HUES6 (cell line): ENCODE results near the gene ATP2A3.

Source experiments
- H3K27ac ChIP-seq: 2 replicates; pipeline ENCODE4 v1.7.0; 2013; ENCODE audit warnings: low read depth, mild to moderate bottlenecking, low read length, inconsistent platforms
- H3K27me3 ChIP-seq: 2 replicates; pipeline ENCODE4 v1.6.1; 2013; ENCODE audit warnings: low read length; ENCODE audit not compliant: control insufficient read depth, insufficient read depth
- H3K36me3 ChIP-seq: 2 replicates; pipeline ENCODE4 v1.6.1; 2013; ENCODE audit warnings: low read length; ENCODE audit not compliant: control insufficient read depth, insufficient read depth
- H3K4me1 ChIP-seq: 2 replicates; pipeline ENCODE4 v1.6.1; 2013; ENCODE audit warnings: low read length; ENCODE audit not compliant: control insufficient read depth, insufficient read depth
- H3K4me3 ChIP-seq: 2 replicates; pipeline ENCODE4 v1.5.1; 2013; ENCODE audit warnings: low read depth, low read length
- H3K9ac ChIP-seq: one replicate; pipeline ENCODE4 v1.6.1; 2013; ENCODE audit warnings: mild to moderate bottlenecking, low read length
- H3K9me3 ChIP-seq: 2 replicates; pipeline ENCODE4 v1.6.1; 2013; ENCODE audit warnings: low read depth, low read length; ENCODE audit not compliant: control insufficient read depth, insufficient read depth

ATP2A3 gene

GRCh38 chr17:3915995-3916696 lies 48.1 kb downstream of the ATP2A3 start, which contains the start of gene P2RX1:
TSS of gene P2RX1 (minus strand) at chr17:3916465. CDS start at chr17:3916225, 240 bp downstream.
- no peaks in the 10 kb centered on the region for H3K4me1 ChIP-seq
- no peaks in the 10 kb centered on the region for H3K36me3 ChIP-seq
- H3K4me3 ChIP-seq: no peak within 1 kb of the TSS
- H3K27me3 ChIP-seq: no peaks in the 10 kb centered on the region
- H3K27ac ChIP-seq: no peak within 1 kb of the TSS
- H3K9ac ChIP-seq: no peak within 1 kb of the TSS
- no peaks in the 10 kb centered on the region for H3K9me3 ChIP-seq

- no peak overlapping the region for H3K27ac ChIP-seq
- H3K4me3 ChIP-seq: no peak overlapping the region
Measured at GRCh38 chr17:3915581-3915994, 48.6 kb downstream of the ATP2A3 start.

DNA sequence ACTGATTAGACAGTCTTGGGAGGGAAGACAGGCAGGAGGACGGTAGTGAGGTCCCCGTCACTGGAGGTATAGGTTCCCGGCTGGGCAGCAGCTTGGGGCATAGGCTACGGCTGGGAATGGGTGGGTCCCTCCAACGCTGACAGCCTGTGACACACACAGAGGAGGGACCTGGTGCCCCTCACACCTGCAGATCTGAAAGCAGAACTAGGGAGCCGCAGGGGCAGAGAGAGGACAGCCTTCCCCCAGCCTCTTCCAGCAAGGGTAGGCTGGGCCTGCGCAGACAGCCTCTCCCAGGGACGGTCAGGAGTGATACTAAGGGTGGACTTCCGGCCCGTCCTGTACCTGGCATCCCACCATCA lies 49.9 kb downstream of the ATP2A3 start:
- Histone ChIP-seq H3K27me3 (no peaks in the 10 kb centered on the region), H3K4me1 (no peaks in the 10 kb centered on the region), H3K9me3 (no peaks in the 10 kb centered on the region), H3K9ac (no peak overlapping the region), H3K4me3 (no peak overlapping the region), H3K36me3 (no peaks in the 10 kb centered on the region), H3K27ac (no peak overlapping the region)

More at GRCh38 chr17:3915581-3915994, 48.6 kb downstream of the ATP2A3 start:
- Histone ChIP-seq H3K27me3 (no peaks in the 10 kb centered on the region), H3K9ac (no peak overlapping the region), H3K9me3 (no peaks in the 10 kb centered on the region), H3K4me1 (no peaks in the 10 kb centered on the region), H3K36me3 (no peaks in the 10 kb centered on the region)

DNA sequence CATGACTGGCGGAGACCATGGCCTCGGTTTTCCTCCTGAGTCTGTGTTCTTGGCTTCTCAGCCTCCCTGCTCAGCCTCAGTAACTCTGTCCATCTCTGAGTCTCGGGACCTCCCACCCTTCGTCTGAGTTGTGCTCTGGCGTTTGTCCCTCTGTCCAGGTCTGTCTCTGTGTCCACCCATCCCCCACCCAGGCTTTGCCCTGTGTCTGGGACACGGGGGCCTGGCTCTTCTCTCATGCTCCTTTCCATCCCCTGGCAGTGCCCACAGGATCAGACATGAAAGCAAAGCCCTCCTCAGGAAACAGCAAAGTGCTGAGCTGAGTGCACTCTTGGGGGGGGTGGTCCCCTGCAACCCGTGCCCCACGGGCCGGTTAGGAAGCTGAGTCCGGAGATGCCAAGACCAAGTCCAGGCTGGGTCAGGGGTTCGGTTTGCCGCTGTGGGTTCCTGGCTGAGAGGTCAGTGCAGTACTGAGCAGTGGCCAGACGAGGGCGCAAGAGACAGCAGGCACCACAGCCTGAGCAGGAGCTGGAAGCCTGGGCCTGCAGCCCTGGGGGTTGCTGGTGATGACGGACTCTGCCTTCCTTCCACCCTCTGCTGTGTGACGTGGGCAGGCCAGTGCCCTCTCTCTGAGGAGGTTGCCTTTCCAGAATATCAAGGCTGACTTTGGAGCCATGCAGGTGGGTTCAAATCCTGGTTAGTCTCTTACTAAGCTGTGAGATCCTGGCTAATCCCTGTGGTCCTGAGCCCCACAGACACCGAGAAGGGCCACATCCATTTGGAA lies 50.5 kb downstream of the ATP2A3 start:
- H3K4me3 ChIP-seq: no peak overlapping the region

DNA sequence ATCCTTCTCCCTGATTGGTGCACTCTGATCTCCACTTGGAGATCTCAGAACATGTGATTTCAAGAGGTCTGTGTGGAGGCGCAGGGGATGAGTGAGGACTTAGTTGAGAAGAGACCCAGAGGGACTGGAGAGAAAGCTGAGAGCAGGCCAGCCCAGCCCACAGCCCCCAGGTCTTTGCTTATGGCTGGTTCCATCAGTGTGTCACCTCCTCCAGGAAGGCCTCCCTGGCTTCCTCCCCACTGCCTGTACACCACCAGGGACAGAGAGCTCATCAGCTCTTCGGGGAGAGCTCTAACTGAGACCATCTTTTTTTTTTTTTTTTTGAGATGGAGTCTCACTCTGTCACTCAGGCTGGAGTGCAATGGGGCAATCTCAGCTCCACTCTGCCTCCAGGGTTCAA lies 51.4 kb downstream of the ATP2A3 start:
- Histone ChIP-seq H3K27ac (no peak overlapping the region), H3K4me3 (no peak overlapping the region), H3K27me3 (no peaks in the 10 kb centered on the region), H3K9me3 (no peaks in the 10 kb centered on the region), H3K9ac (no peak overlapping the region), H3K4me1 (no peaks in the 10 kb centered on the region), H3K36me3 (no peaks in the 10 kb centered on the region)

More for the DNA sequence above, 50.5 kb downstream of the ATP2A3 start:
- H3K27ac ChIP-seq: no peak overlapping the region
- no peaks in the 10 kb centered on the region for H3K27me3 ChIP-seq
- H3K9me3 ChIP-seq: no peaks in the 10 kb centered on the region
- H3K36me3 ChIP-seq: no peaks in the 10 kb centered on the region
- no peak overlapping the region for H3K9ac ChIP-seq
- no peaks in the 10 kb centered on the region for H3K4me1 ChIP-seq

- no peaks in the 10 kb centered on the region for H3K36me3 ChIP-seq
Measured at GRCh38 chr17:3911271-3912053, 52.8 kb downstream of the ATP2A3 start.

DNA sequence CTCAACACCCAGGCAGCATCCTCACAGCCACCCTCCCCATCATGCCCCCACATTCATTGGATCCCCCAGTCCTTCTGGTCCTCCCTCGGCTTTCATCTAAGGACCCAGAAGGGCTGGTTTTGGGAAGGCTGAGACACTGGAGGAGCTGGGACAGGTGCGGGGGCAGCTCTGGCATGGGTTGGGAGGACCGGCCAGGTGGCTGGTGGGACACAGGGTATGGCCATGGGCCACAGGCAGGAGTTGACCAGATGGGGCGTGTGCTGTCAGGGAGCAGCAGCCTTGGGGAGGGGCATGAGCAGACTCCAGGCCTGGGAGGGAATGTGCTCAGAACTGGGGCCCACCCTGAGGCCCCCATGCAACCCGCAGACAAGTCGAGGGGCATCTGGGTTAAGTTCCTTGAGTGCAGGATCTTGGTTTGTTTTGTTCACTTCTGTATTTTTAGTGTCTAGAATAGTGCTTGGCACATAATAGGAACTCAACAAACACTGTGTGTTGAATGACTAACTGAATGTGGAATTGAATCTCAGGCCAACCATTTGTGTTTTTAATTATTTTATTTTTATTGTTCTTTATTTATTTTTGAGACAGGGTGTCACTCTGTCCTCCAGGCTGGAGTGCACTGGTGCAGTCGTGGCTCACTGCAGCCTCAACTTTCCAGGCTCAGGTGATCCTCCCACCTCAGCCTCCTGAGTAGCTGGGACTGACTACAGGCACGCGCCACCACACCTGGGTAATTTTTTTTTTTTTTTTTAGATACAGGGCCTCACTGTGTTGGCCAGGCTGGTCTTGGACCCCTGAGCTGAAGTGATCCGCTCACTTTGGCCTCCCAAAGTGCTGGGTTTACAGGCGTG lies 53.6 kb downstream of the ATP2A3 start:
- Histone ChIP-seq H3K9ac (no peak overlapping the region), H3K27ac (no peak overlapping the region), H3K27me3 (no peaks in the 10 kb centered on the region), H3K4me1 (no peaks in the 10 kb centered on the region), H3K36me3 (no peaks in the 10 kb centered on the region), H3K4me3 (no peak overlapping the region), H3K9me3 (no peaks in the 10 kb centered on the region)

More at GRCh38 chr17:3911271-3912053, 52.8 kb downstream of the ATP2A3 start:
- H3K9ac ChIP-seq: no peak overlapping the region
- no peaks in the 10 kb centered on the region for H3K4me1 ChIP-seq
- H3K27me3 ChIP-seq: no peaks in the 10 kb centered on the region
- no peak overlapping the region for H3K27ac ChIP-seq
- no peak overlapping the region for H3K4me3 ChIP-seq
- H3K9me3 ChIP-seq: no peaks in the 10 kb centered on the region

DNA sequence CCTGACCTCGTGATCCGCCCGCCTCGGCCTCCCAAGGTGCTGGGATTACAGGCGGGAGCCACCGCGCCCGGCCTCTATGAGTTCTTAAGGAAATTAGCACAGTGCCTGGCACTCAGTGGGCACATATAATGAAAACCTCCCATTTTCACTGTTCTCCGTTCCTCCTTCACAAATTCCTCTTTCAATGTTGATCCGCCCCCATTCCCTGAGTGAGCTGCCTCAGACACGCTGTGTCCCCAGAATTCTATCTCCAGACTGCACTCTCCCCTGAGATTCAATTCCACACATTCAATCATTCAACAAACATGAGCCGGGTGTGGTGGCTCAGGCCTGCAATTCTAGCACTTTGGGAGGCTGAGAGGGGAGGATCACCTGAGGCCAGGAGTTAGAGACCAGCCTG lies 55.0 kb downstream of the ATP2A3 start:
- peaks cover 11% of the 10 kb centered on the region for H3K4me1 ChIP-seq
- no peak overlapping the region for H3K4me3 ChIP-seq
- no peak overlapping the region for H3K27ac ChIP-seq
- H3K36me3 ChIP-seq: no peaks in the 10 kb centered on the region
- no peak overlapping the region for H3K9ac ChIP-seq
- no peaks in the 10 kb centered on the region for H3K27me3 ChIP-seq
- no peaks in the 10 kb centered on the region for H3K9me3 ChIP-seq

DNA sequence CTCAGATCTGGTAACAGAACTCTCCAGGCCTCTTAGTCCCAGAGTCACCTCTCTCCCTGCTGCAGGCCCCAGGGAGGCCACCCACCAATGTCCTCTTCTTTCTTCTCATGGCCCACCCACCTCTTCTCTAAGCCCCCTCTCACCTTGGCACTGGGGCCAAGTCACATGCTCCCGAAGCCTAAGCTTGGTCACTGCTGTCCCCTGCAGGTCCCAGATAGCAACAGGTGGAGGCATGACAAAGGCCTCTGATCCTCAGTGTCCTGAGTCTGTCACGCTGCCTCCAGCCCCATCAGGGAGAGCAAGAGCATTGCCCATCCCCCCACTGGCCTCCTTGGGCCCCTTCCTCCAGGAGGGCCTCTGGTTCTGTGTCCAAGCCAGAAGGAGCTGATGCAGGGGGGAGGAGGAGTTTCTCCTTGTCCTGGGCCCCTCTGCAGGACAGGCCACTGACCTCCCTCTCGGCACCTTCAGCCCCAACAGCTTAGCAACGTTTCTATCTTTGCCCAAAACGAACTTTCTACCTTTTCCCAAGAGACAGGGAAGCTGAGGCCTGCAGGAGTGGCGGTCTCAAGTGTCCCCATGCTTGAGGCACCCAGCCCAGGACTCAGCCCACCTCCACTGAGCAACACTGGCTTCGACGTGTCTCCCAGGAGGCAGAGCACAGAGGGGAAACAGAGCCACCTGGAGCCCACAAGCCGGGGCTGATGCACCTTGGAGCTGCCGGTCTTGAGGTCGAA lies 56.6 kb downstream of the ATP2A3 start:
- H3K9me3 ChIP-seq: no peaks in the 10 kb centered on the region
- H3K36me3 ChIP-seq: no peaks in the 10 kb centered on the region
- no peak overlapping the region for H3K27ac ChIP-seq
- no peak overlapping the region for H3K9ac ChIP-seq
- no peak overlapping the region for H3K4me3 ChIP-seq
- no peaks in the 10 kb centered on the region for H3K27me3 ChIP-seq
- peaks cover 23% of the 10 kb centered on the region for H3K4me1 ChIP-seq

- H3K27ac ChIP-seq: no peak overlapping the region
- peaks cover 23% of the 10 kb centered on the region for H3K4me1 ChIP-seq
- H3K4me3 ChIP-seq: no peak overlapping the region
- H3K9ac ChIP-seq: no peak overlapping the region
- H3K36me3 ChIP-seq: no peaks in the 10 kb centered on the region
- no peaks in the 10 kb centered on the region for H3K9me3 ChIP-seq
- H3K27me3 ChIP-seq: no peaks in the 10 kb centered on the region
Measured at GRCh38 chr17:3906881-3907280, 57.4 kb downstream of the ATP2A3 start.
